H9 (cell line): Measurements from ENCODE around the gene AIG1. TPM values are rescaled to one million over a fixed set of nuclear protein-coding genes. Genes with fewer than 3 reads are reported as not detected.

Experiments
- DNase-seq: peaks from one replicate; pipeline ENCODE4 v3.0.0-alpha.2; 2017
- H2AFZ ChIP-seq: one replicate; pipeline ENCODE4 v1.6.1; 2013; ENCODE audit warnings: mild to moderate bottlenecking, low read length, control low read depth, moderate library complexity
- H2AK5ac ChIP-seq: 2 replicates; pipeline ENCODE4 v1.6.1; 2013; ENCODE audit warnings: low read length, control low read depth, mixed read lengths; ENCODE audit not compliant: insufficient read length
- H2BK120ac ChIP-seq: one replicate; pipeline ENCODE4 v1.6.1; 2013; ENCODE audit warnings: low read depth, mild to moderate bottlenecking, low read length, control low read depth, inconsistent platforms; ENCODE audit not compliant: poor library complexity, severe bottlenecking
- H2BK12ac ChIP-seq: 2 replicates; pipeline ENCODE4 v1.6.1; 2013; ENCODE audit warnings: low read length, control low read depth, mixed read lengths, low read depth; ENCODE audit not compliant: insufficient read length
- H2BK15ac ChIP-seq: 2 replicates; pipeline ENCODE4 v1.6.1; 2013; ENCODE audit warnings: low read depth, low read length, control low read depth
- H2BK20ac ChIP-seq: one replicate; pipeline ENCODE4 v1.6.1; 2013; ENCODE audit warnings: low read depth, mild to moderate bottlenecking, low read length, control low read depth, inconsistent platforms; ENCODE audit not compliant: poor library complexity, severe bottlenecking
- H2BK5ac ChIP-seq: 2 replicates; pipeline ENCODE4 v1.6.1; 2013; ENCODE audit warnings: low read length, control low read depth, mixed read lengths; ENCODE audit not compliant: insufficient read length
- H3K14ac ChIP-seq: 2 replicates; pipeline ENCODE4 v1.6.1; 2013; ENCODE audit warnings: low read length, control low read depth; ENCODE audit not compliant: insufficient read depth
- H3K18ac ChIP-seq: 2 replicates; pipeline ENCODE4 v1.6.1; 2013; ENCODE audit warnings: low read depth, mild to moderate bottlenecking, mixed read lengths, low read length, control low read depth; ENCODE audit not compliant: insufficient read length
- H3K23ac ChIP-seq: 2 replicates; pipeline ENCODE4 v1.6.1; 2013; ENCODE audit warnings: low read length, control low read depth, mixed read lengths, low read depth; ENCODE audit not compliant: insufficient read length
- H3K23me2 ChIP-seq: 2 replicates; pipeline ENCODE4 v1.6.1; 2013; ENCODE audit warnings: low read depth, mild to moderate bottlenecking, mixed read lengths, low read length, control low read depth; ENCODE audit not compliant: insufficient read length, poor library complexity, severe bottlenecking
- H3K27ac ChIP-seq: 2 replicates; pipeline ENCODE4 v1.5.1; 2013; ENCODE audit warnings: low read length, control low read depth, mixed read lengths, low read depth; ENCODE audit not compliant: insufficient read length
- H3K27me3 ChIP-seq: 2 replicates; pipeline ENCODE4 v1.6.1; 2013; ENCODE audit warnings: low read length, control low read depth, inconsistent platforms; ENCODE audit not compliant: insufficient read depth
- H3K4ac ChIP-seq: 2 replicates; pipeline ENCODE4 v1.6.1; 2013; ENCODE audit warnings: low read depth, mild to moderate bottlenecking, control low read depth, inconsistent platforms, low read length, moderate library complexity
- H3K4me1 ChIP-seq: 2 replicates; pipeline ENCODE4 v1.6.1; 2013; ENCODE audit warnings: low read length, control low read depth, inconsistent platforms; ENCODE audit not compliant: insufficient read depth
- H3K4me2 ChIP-seq: 2 replicates; pipeline ENCODE4 v1.6.1; 2013; ENCODE audit warnings: low read length, control low read depth, mixed read lengths; ENCODE audit not compliant: insufficient read length, insufficient read depth
- H3K56ac ChIP-seq: 2 replicates; pipeline ENCODE4 v1.6.1; 2013; ENCODE audit warnings: low read depth, mild to moderate bottlenecking, mixed read lengths, low read length, control low read depth; ENCODE audit not compliant: insufficient read length
- H3K79me1 ChIP-seq: 2 replicates; pipeline ENCODE4 v1.6.1; 2013; ENCODE audit warnings: low read depth, mild to moderate bottlenecking, moderate library complexity, low read length, control low read depth, inconsistent platforms; ENCODE audit not compliant: insufficient read depth, poor library complexity, severe bottlenecking
- H3K79me2 ChIP-seq: 2 replicates; pipeline ENCODE4 v1.6.1; 2013; ENCODE audit warnings: low read length, control low read depth, inconsistent platforms; ENCODE audit not compliant: insufficient read depth
- H3K9ac ChIP-seq: 2 replicates; pipeline ENCODE4 v1.6.1; 2013; ENCODE audit warnings: low read length, control low read depth, mixed read lengths; ENCODE audit not compliant: insufficient read length; ENCODE audit errors: extremely low read depth
- H3K9me3 ChIP-seq: one replicate; pipeline ENCODE4 v1.6.1; 2013; ENCODE audit warnings: low read depth, low read length, inconsistent platforms; ENCODE audit not compliant: control insufficient read depth
- H3T11ph ChIP-seq: one replicate; pipeline ENCODE4 v1.6.1; 2013; ENCODE audit warnings: mild to moderate bottlenecking, low read length, control low read depth, inconsistent platforms
- H4K20me1 ChIP-seq: one replicate; pipeline ENCODE4 v1.6.1; 2013; ENCODE audit not compliant: control insufficient read depth, insufficient read length, insufficient read depth
- H4K5ac ChIP-seq: 2 replicates; pipeline ENCODE4 v1.6.1; 2013; ENCODE audit warnings: low read depth, mild to moderate bottlenecking, mixed read lengths, low read length, control low read depth; ENCODE audit not compliant: insufficient read length
- H4K8ac ChIP-seq: replicated peaks from 2 replicates; pipeline ENCODE4 v1.6.1; 2013; ENCODE audit warnings: low read length, control low read depth, mixed read lengths, low read depth; ENCODE audit not compliant: insufficient read length
- H4K91ac ChIP-seq: 2 replicates; pipeline ENCODE4 v1.6.1; 2013; ENCODE audit warnings: low read depth, mild to moderate bottlenecking, moderate library complexity, mixed read lengths, low read length, control low read depth; ENCODE audit not compliant: insufficient read length
- H3K27ac Mint-ChIP-seq, 3 experiments: 2 replicates in 2 of 3; 3 replicates in 1 of 3; pipeline ENCODE4 v1.8.0; 2020 to 2021; ENCODE audit warnings: mixed read lengths in 3 of 3, mild to moderate bottlenecking in 1 of 3, moderate library complexity in 1 of 3
- H3K27me3 Mint-ChIP-seq: 2 replicates; pipeline ENCODE4 v1.8.0; 2021; ENCODE audit warnings: low read depth, mild to moderate bottlenecking, moderate library complexity, mixed read lengths
- H3K36me3 Mint-ChIP-seq, 3 experiments: 2 replicates in 2 of 3; 3 replicates in 1 of 3; pipeline ENCODE4 v1.8.0; 2020 to 2021; ENCODE audit warnings: low read depth in 3 of 3, mixed read lengths in 3 of 3; ENCODE audit not compliant: insufficient read depth in 1 of 3
- H3K4me1 Mint-ChIP-seq, 2 experiments: 2 replicates each; pipeline ENCODE4 v1.8.0; 2020; ENCODE audit warnings: mixed read lengths in 2 of 2
- H3K4me3 Mint-ChIP-seq, 2 experiments: 2 replicates in 1 of 2; 3 replicates in 1 of 2; pipeline ENCODE4 v1.8.0; 2020 to 2021; ENCODE audit warnings: mild to moderate bottlenecking in 2 of 2, mixed read lengths in 2 of 2, moderate library complexity in 1 of 2
- H3K9me3 Mint-ChIP-seq, 2 experiments: 2 replicates in 1 of 2; 3 replicates in 1 of 2; pipeline ENCODE4 v1.8.0; 2020; ENCODE audit warnings: mild to moderate bottlenecking in 2 of 2, mixed read lengths in 2 of 2, moderate library complexity in 1 of 2
- CTCF ChIP-seq: fragments of 200-600 bp; sonication (generic); conservative IDR thresholded peaks from 3 replicates; pipeline ENCODE4 v1.8.0; 2021; ENCODE audit warnings: antibody characterized with exemption, mild to moderate bottlenecking
- WGBS: extraction: QIAGEN DNeasy Blood & Tissue Kit; methylation state at CpG from one replicate; pipeline ENCODE4 v1.1.7; 2013; ENCODE audit warnings: missing lambda C conversion rate, low lambda C conversion rate, mixed read lengths; ENCODE audit not compliant: insufficient read length; ENCODE audit errors: extremely low coverage; 5-methylcytosine and 5-hydroxymethylcytosine counted together
- total RNA-seq: library from RNA; stranded (reverse); gene quantifications from 2 replicates; pipeline ENCODE4 v1.2.1, GENCODE V29; 2021

AIG1 gene
- total RNA-seq, 1 experiment from 2014 or later = 44.6 TPM

- no CpG with 5 or more reads among the region's 2 CpGs for WGBS
- Histone ChIP-seq H3K79me2 (no peaks in the 10 kb centered on the region), H3K4ac (no peak overlapping the region), H4K8ac (no peak overlapping the region), H2AFZ (no peak overlapping the region), H2BK12ac (no peak overlapping the region), H3K56ac (no peak overlapping the region), H2AK5ac (no peak overlapping the region), H3K27me3 (no peaks in the 10 kb centered on the region), H3K18ac (no peak overlapping the region), H3K4me1 (no peaks in the 10 kb centered on the region), H4K20me1 (no peaks in the 10 kb centered on the region), H4K91ac (no peak overlapping the region), H2BK5ac (no peak overlapping the region), H3K27ac (no peak overlapping the region), H3K9me3 (no peaks in the 10 kb centered on the region), H3K9ac (no peak overlapping the region), H3K23me2 (no peaks in the 10 kb centered on the region), H3K4me2 (no peak overlapping the region), H4K5ac (no peak overlapping the region), H3K14ac (no peak overlapping the region), H2BK120ac (no peak overlapping the region), H2BK20ac (no peak overlapping the region), H3K23ac (no peak overlapping the region), H3T11ph (no peak overlapping the region), H2BK15ac (no peak overlapping the region), H3K79me1 (no peaks in the 10 kb centered on the region)
- Mint-ChIP-seq H3K27ac (no peak overlapping the region), H3K27me3 (no peaks in the 10 kb centered on the region), H3K9me3 (no peaks in the 10 kb centered on the region), H3K4me3 (no peak overlapping the region), H3K36me3 (no peaks in the 10 kb centered on the region), H3K4me1 (no peaks in the 10 kb centered on the region)
- no peak for TF ChIP-seq CTCF
- no peak for DNase-seq
Measured at GRCh38 chr6:143362192-143362558, 301.5 kb downstream of the AIG1 start.
